ENCODE measurements around the gene FOXL2. TPM values are rescaled to one million over a fixed set of nuclear protein-coding genes. Genes with fewer than 3 reads are reported as not detected.

Gene FOXL2
- total and polyA plus RNA-seq, 9 of the 15 experiments (the other 6 are each of a cell fraction or from before 2014, with no cell fraction given), result 0.27 to 22.1 (median 3.2) TPM

DNA sequence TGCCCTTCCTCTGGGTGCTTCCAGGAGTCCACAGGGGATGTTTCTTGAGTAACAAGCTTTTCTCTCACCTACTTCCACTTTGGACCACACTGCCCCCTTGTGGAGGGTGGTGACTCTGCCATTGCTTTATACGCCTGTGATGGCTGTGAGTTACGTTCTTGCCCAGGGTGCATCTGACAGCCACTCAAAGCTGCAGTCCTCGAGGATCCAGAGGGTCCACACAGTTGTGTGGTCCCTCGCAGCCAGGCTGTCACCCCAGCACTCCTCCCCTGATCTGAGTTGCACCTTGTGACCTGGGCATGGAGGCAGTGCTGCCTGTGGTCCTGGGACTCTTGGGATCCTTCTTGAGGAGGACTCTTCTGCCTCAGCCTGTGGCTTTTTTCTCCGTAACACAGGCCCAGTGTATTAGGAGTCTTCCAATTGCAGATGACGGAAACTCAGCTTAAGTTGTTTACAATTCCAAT lies 23.4 kb downstream of the FOXL2 start (continued):
- TF ChIP-seq TBP (optimal IDR thresholded peaks at IDR 0.05; ENCODE audit: low read depth, low read length) (no peak), KLF13 (tag; IDR thresholded peaks at IDR 0.05; ENCODE audit: borderline replicate concordance, low read depth) (no peak), MEIS2 (IDR thresholded peaks at IDR 0.05; ENCODE audit: partially characterized antibody) (peak; percentile 46), RBM15 (IDR thresholded peaks at IDR 0.05; ENCODE audit: insufficient read depth, low read length) (no peak), THAP12 (CRISPR knock-in tag; IDR thresholded peaks at IDR 0.05) (no peak), ZFP1 (CRISPR knock-in tag; IDR thresholded peaks at IDR 0.05) (no peak), POLR2B (IDR thresholded peaks at IDR 0.05; ENCODE audit: low read depth, partially characterized antibody) (no peak), PHTF2 (CRISPR knock-in tag; IDR thresholded peaks at IDR 0.05) (no peak), GABPB1 (CRISPR knock-in tag; IDR thresholded peaks at IDR 0.05) (peak; percentile 54; the same call in 1 of the 2 replicates), ZNF217 (CRISPR knock-in tag; IDR thresholded peaks at IDR 0.05) (no peak), ZNF165 (CRISPR knock-in tag; IDR thresholded peaks at IDR 0.05; ENCODE audit: borderline replicate concordance) (no peak), RCOR1 (IDR thresholded peaks at IDR 0.05; ENCODE audit: borderline replicate concordance in 1 of 2, low read depth in 2 of 2, low read length in 2 of 2) (peak in 1 of 2 experiments; percentile 65; a peak in 1 of 4 replicates)
- TF ChIP-seq, protein P1, sequence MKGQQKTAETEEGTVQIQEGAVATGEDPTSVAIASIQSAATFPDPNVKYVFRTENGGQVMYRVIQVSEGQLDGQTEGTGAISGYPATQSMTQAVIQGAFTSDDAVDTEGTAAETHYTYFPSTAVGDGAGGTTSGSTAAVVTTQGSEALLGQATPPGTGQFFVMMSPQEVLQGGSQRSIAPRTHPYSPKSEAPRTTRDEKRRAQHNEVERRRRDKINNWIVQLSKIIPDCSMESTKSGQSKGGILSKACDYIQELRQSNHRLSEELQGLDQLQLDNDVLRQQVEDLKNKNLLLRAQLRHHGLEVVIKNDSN (CRISPR knock-in tag; IDR thresholded peaks at IDR 0.05), result no peak
- TF ChIP-seq, protein P2, sequence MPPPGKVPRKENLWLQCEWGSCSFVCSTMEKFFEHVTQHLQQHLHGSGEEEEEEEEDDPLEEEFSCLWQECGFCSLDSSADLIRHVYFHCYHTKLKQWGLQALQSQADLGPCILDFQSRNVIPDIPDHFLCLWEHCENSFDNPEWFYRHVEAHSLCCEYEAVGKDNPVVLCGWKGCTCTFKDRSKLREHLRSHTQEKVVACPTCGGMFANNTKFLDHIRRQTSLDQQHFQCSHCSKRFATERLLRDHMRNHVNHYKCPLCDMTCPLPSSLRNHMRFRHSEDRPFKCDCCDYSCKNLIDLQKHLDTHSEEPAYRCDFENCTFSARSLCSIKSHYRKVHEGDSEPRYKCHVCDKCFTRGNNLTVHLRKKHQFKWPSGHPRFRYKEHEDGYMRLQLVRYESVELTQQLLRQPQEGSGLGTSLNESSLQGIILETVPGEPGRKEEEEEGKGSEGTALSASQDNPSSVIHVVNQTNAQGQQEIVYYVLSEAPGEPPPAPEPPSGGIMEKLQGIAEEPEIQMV (tag; conservative IDR thresholded peaks at IDR 0.05; ENCODE audit: low read depth), result no peak
- TF ChIP-seq, protein P3, sequence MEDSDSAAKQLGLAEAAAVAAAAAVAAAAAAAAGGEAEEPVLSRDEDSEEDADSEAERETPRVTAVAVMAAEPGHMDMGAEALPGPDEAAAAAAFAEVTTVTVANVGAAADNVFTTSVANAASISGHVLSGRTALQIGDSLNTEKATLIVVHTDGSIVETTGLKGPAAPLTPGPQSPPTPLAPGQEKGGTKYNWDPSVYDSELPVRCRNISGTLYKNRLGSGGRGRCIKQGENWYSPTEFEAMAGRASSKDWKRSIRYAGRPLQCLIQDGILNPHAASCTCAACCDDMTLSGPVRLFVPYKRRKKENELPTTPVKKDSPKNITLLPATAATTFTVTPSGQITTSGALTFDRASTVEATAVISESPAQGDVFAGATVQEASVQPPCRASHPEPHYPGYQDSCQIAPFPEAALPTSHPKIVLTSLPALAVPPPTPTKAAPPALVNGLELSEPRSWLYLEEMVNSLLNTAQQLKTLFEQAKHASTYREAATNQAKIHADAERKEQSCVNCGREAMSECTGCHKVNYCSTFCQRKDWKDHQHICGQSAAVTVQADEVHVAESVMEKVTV (CRISPR knock-in tag; IDR thresholded peaks at IDR 0.05), result peak; percentile 66
- TF ChIP-seq, protein P4, sequence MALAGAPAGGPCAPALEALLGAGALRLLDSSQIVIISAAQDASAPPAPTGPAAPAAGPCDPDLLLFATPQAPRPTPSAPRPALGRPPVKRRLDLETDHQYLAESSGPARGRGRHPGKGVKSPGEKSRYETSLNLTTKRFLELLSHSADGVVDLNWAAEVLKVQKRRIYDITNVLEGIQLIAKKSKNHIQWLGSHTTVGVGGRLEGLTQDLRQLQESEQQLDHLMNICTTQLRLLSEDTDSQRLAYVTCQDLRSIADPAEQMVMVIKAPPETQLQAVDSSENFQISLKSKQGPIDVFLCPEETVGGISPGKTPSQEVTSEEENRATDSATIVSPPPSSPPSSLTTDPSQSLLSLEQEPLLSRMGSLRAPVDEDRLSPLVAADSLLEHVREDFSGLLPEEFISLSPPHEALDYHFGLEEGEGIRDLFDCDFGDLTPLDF (CRISPR knock-in tag; IDR thresholded peaks at IDR 0.05), result no peak
